Measurements from ENCODE around the gene DIO2. TPM values are rescaled to one million over a fixed set of nuclear protein-coding genes. Genes with fewer than 3 reads are reported as not detected.

The DIO2 gene
- 1.6 TPM for total RNA-seq

GRCh38 chr14:80211153-80212022, at the start of gene DIO2:
TSS of gene DIO2 (minus strand) at chr14:80211504. CDS start at chr14:80211472, 32 bp downstream.
- Histone ChIP-seq H3K9ac (ENCODE audit: low read depth in 1 of 3, low read length in 3 of 3) (peak within 1 kb of the TSS in 2 of 3 donors; percentile 52 to 58), H3K9me3 (ENCODE audit: control insufficient read depth in 3 of 3, low read length in 3 of 3) (no peaks in the 10 kb centered on the region), H3K27me3 (ENCODE audit: control insufficient read depth in 3 of 3, insufficient read depth in 3 of 3, low read length in 3 of 3) (no peaks in the 10 kb centered on the region), H3K27ac (ENCODE audit: low read depth, low read length) (peak within 1 kb of the TSS; percentile 20), H3K36me3 (ENCODE audit: control insufficient read depth in 3 of 3, insufficient read depth in 3 of 3, low read length in 3 of 3) (no peaks in the 10 kb centered on the region), H3K4me3 (ENCODE audit: low read length in 3 of 3) (peak within 1 kb of the TSS; percentile 33 to 63 (median 52)), H3K4me1 (ENCODE audit: control insufficient read depth in 3 of 3, insufficient read depth in 3 of 3, low read length in 3 of 3) (peaks cover 0 to 5% (median 3%) of the 10 kb centered on the region in 3 donors)

DNA sequence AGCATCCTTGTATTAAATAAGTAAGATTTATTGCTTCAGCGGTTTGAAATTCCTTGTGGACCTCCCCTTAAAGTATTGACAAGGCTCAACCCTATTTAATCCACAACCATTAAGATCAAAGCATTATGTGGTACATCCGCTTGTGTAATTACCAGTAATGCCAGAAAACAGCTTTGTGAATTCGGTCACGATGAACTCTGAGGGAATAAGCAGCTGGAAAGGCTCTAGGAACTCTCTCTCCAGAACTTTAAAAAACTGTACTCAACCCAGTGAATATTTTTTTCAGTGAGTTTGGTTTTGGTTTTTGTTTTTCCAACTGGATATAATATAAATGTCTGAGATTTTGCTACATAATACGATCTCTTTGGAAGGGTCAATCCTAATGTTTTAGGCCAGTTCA, 49.3 kb upstream of the DIO2 start:
- Histone ChIP-seq H3K36me3 (ENCODE audit: control insufficient read depth in 3 of 3, insufficient read depth in 3 of 3, low read length in 3 of 3) (no peaks in the 10 kb centered on the region), H3K9ac (ENCODE audit: low read depth in 1 of 3, low read length in 3 of 3) (no peak overlapping the region), H3K4me3 (ENCODE audit: low read length in 3 of 3) (no peak overlapping the region), H3K9me3 (ENCODE audit: control insufficient read depth in 3 of 3, low read length in 3 of 3) (no peaks in the 10 kb centered on the region), H3K27ac (ENCODE audit: low read depth, low read length) (peak overlapping the region; percentile 14), H3K27me3 (ENCODE audit: control insufficient read depth in 3 of 3, insufficient read depth in 3 of 3, low read length in 3 of 3) (no peaks in the 10 kb centered on the region), H3K4me1 (ENCODE audit: control insufficient read depth in 3 of 3, insufficient read depth in 3 of 3, low read length in 3 of 3) (no peaks in the 10 kb centered on the region)

- no peaks in the 10 kb centered on the region for H3K4me1 ChIP-seq (ENCODE audit: control insufficient read depth in 3 of 3, insufficient read depth in 3 of 3, low read length in 3 of 3)
- H3K9ac ChIP-seq (ENCODE audit: low read depth in 1 of 3, low read length in 3 of 3), result no peak overlapping the region
- H3K36me3 ChIP-seq (ENCODE audit: control insufficient read depth in 3 of 3, insufficient read depth in 3 of 3, low read length in 3 of 3), result no peaks in the 10 kb centered on the region
- H3K27ac ChIP-seq (ENCODE audit: low read depth, low read length), result no peak overlapping the region
- no peaks in the 10 kb centered on the region for H3K27me3 ChIP-seq (ENCODE audit: control insufficient read depth in 3 of 3, insufficient read depth in 3 of 3, low read length in 3 of 3)
- no peaks in the 10 kb centered on the region for H3K9me3 ChIP-seq (ENCODE audit: control insufficient read depth in 3 of 3, low read length in 3 of 3)
- H3K4me3 ChIP-seq (ENCODE audit: low read length in 3 of 3), result no peak overlapping the region
Measured at GRCh38 chr14:80239631-80240030, 28.3 kb upstream of the DIO2 start.

GRCh38 chr14:80237143-80237542, 25.8 kb upstream of the DIO2 start:
- H3K4me1 ChIP-seq (ENCODE audit: control insufficient read depth in 3 of 3, insufficient read depth in 3 of 3, low read length in 3 of 3), result no peaks in the 10 kb centered on the region
- no peaks in the 10 kb centered on the region for H3K36me3 ChIP-seq (ENCODE audit: control insufficient read depth in 3 of 3, insufficient read depth in 3 of 3, low read length in 3 of 3)
- H3K4me3 ChIP-seq (ENCODE audit: low read length in 3 of 3), result no peak overlapping the region
- H3K9me3 ChIP-seq (ENCODE audit: control insufficient read depth in 3 of 3, low read length in 3 of 3), result no peaks in the 10 kb centered on the region
- H3K27me3 ChIP-seq (ENCODE audit: control insufficient read depth in 3 of 3, insufficient read depth in 3 of 3, low read length in 3 of 3), result no peaks in the 10 kb centered on the region
- H3K27ac ChIP-seq (ENCODE audit: low read depth, low read length), result no peak overlapping the region
- no peak overlapping the region for H3K9ac ChIP-seq (ENCODE audit: low read depth in 1 of 3, low read length in 3 of 3)

DNA sequence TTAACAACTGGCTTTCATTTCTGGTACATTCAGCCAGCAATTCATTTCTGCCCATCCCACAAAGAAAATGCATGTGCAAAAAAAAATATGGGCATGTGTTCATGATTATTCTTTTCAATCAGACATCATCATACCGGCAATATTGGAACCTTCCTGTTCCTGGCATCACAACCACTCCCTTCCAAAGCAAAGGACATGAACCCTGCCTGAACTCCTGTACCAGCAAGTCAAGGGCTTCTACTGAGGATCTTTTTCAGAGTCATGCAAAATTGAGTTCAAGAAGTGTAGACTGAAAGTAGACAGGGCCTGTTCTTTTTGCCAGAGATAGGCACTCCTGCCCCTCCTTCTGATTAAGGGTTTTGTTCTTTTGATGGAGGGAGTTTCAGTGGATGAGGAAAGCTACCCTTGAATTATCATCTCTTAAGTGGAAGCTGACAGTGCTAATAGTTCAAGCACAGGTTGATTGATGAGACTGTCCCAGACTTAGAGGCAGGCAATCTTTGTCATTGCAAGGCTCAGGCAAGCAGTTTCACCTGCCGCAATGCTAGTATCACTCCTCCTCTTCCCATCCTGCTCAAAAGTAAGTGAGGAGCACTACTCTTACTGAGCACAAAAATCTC, 22.3 kb upstream of the DIO2 start:
- no peaks in the 10 kb centered on the region for H3K36me3 ChIP-seq (ENCODE audit: control insufficient read depth in 3 of 3, insufficient read depth in 3 of 3, low read length in 3 of 3)
- no peaks in the 10 kb centered on the region for H3K9me3 ChIP-seq (ENCODE audit: control insufficient read depth in 3 of 3, low read length in 3 of 3)
- no peak overlapping the region for H3K9ac ChIP-seq (ENCODE audit: low read depth in 1 of 3, low read length in 3 of 3)
- no peak overlapping the region for H3K4me3 ChIP-seq (ENCODE audit: low read length in 3 of 3)
- H3K27me3 ChIP-seq (ENCODE audit: control insufficient read depth in 3 of 3, insufficient read depth in 3 of 3, low read length in 3 of 3), result no peaks in the 10 kb centered on the region
- H3K4me1 ChIP-seq (ENCODE audit: control insufficient read depth in 3 of 3, insufficient read depth in 3 of 3, low read length in 3 of 3), result no peaks in the 10 kb centered on the region
- H3K27ac ChIP-seq (ENCODE audit: low read depth, low read length), result no peak overlapping the region

DNA sequence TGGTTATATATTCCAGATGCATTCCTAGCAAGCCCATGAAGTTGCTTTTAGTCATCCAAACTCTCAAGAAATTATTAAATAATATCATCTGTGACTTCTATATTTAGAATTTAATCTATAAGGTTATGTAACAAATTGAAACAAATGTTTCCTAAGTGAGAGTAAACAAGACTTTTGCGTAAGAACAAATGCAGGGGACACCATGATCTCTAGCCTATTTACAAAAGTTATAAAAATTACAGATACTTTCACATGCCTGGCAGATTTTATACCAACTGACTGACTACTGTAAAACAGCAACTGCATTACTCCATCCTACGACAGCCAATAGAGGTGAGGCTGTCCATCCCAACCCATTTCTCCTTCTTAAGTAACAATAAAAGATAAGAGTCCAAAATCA, 20.4 kb upstream of the DIO2 start:
- Histone ChIP-seq H3K4me3 (ENCODE audit: low read length in 3 of 3) (no peak overlapping the region), H3K36me3 (ENCODE audit: control insufficient read depth in 3 of 3, insufficient read depth in 3 of 3, low read length in 3 of 3) (no peaks in the 10 kb centered on the region), H3K4me1 (ENCODE audit: control insufficient read depth in 3 of 3, insufficient read depth in 3 of 3, low read length in 3 of 3) (no peaks in the 10 kb centered on the region), H3K27ac (ENCODE audit: low read depth, low read length) (no peak overlapping the region), H3K9me3 (ENCODE audit: control insufficient read depth in 3 of 3, low read length in 3 of 3) (no peaks in the 10 kb centered on the region), H3K27me3 (ENCODE audit: control insufficient read depth in 3 of 3, insufficient read depth in 3 of 3, low read length in 3 of 3) (no peaks in the 10 kb centered on the region), H3K9ac (ENCODE audit: low read depth in 1 of 3, low read length in 3 of 3) (no peak overlapping the region)

- H3K27me3 ChIP-seq (ENCODE audit: control insufficient read depth in 3 of 3, insufficient read depth in 3 of 3, low read length in 3 of 3), result no peaks in the 10 kb centered on the region
- no peaks in the 10 kb centered on the region for H3K4me1 ChIP-seq (ENCODE audit: control insufficient read depth in 3 of 3, insufficient read depth in 3 of 3, low read length in 3 of 3)
- H3K36me3 ChIP-seq (ENCODE audit: control insufficient read depth in 3 of 3, insufficient read depth in 3 of 3, low read length in 3 of 3), result no peaks in the 10 kb centered on the region
- no peak overlapping the region for H3K9ac ChIP-seq (ENCODE audit: low read depth in 1 of 3, low read length in 3 of 3)
- H3K4me3 ChIP-seq (ENCODE audit: low read length in 3 of 3), result no peak overlapping the region
- H3K9me3 ChIP-seq (ENCODE audit: control insufficient read depth in 3 of 3, low read length in 3 of 3), result no peaks in the 10 kb centered on the region
- no peak overlapping the region for H3K27ac ChIP-seq (ENCODE audit: low read depth, low read length)
Measured at GRCh38 chr14:80223696-80224465, 12.6 kb upstream of the DIO2 start.

DNA sequence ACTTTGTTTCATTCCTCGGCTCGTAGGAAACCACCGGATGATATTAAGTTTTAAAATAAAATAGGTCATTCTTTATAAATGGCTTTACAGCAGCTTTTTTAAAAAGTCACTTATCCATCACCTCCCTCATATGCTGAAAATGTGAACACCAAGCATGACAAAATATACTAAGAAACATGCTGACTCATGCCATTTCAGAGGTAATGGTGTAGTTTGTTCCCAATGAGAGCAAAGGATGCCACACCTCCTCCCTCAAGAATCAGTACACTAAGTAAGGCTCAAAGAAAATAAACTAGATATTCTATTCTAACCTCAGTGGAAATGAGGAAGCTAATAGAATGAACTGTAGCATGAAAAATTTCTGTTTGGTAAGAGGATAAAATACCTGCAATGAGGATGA, 5.5 kb upstream of the DIO2 start:
- H3K4me3 ChIP-seq (ENCODE audit: low read length in 3 of 3), result no peak overlapping the region
- H3K27me3 ChIP-seq (ENCODE audit: control insufficient read depth in 3 of 3, insufficient read depth in 3 of 3, low read length in 3 of 3), result no peaks in the 10 kb centered on the region
- no peak overlapping the region for H3K27ac ChIP-seq (ENCODE audit: low read depth, low read length)
- H3K4me1 ChIP-seq (ENCODE audit: control insufficient read depth in 3 of 3, insufficient read depth in 3 of 3, low read length in 3 of 3), result peaks cover 0 to 3% (median 0%) of the 10 kb centered on the region in 3 donors
- no peaks in the 10 kb centered on the region for H3K9me3 ChIP-seq (ENCODE audit: control insufficient read depth in 3 of 3, low read length in 3 of 3)
- H3K36me3 ChIP-seq (ENCODE audit: control insufficient read depth in 3 of 3, insufficient read depth in 3 of 3, low read length in 3 of 3), result no peaks in the 10 kb centered on the region
- H3K9ac ChIP-seq (ENCODE audit: low read depth in 1 of 3, low read length in 3 of 3), result no peak overlapping the region

DNA sequence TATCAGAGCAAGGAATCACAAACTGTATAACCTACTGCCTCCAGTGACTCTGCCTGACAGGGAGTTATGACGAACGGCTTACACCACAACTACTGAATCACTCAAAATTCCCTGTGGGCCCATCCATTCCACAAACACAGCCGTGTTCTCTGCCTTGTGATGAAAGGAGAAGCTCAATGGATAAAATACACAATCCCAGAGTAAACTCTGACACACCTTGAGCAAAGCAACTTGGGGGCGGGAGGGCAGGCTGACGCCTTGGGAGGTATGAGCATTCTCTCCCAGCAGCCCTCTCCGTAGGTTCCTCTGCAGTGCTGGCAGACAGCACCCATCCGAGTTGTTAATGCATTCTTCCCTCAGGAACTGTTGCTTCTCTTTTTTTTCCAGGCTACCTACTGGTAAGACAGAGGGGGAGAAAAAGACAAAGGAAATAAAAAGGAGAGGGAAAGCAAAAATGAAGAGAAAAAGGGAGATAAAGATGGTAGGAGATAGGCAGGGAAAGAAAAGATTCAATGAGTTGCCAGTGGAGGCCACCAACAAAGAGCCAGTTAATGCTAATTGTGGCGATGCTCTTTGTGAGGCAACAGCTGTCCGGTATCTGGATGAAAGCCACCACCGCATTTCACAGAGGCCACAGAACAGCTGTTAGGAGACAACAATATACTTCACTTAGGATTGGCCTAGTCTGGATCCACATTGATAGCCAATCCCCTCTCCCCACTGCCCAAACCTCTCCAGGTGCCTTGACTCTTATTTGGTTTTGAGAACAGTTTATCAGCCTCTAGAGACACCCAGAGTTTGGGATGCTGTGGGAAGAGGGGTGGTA, 4.7 kb upstream of the DIO2 start:
- H3K9ac ChIP-seq (ENCODE audit: low read depth in 1 of 3, low read length in 3 of 3), result no peak overlapping the region
- no peak overlapping the region for H3K4me3 ChIP-seq (ENCODE audit: low read length in 3 of 3)
- H3K27me3 ChIP-seq (ENCODE audit: control insufficient read depth in 3 of 3, insufficient read depth in 3 of 3, low read length in 3 of 3), result no peaks in the 10 kb centered on the region
- H3K36me3 ChIP-seq (ENCODE audit: control insufficient read depth in 3 of 3, insufficient read depth in 3 of 3, low read length in 3 of 3), result no peaks in the 10 kb centered on the region
- H3K9me3 ChIP-seq (ENCODE audit: control insufficient read depth in 3 of 3, low read length in 3 of 3), result no peaks in the 10 kb centered on the region
- peaks cover 0 to 3% (median 3%) of the 10 kb centered on the region in 3 donors for H3K4me1 ChIP-seq (ENCODE audit: control insufficient read depth in 3 of 3, insufficient read depth in 3 of 3, low read length in 3 of 3)
- H3K27ac ChIP-seq (ENCODE audit: low read depth, low read length), result peak overlapping the region; percentile 3
